Memory B cell (primary cell): ENCODE measurements around the gene FIBCD1.
"Not testable (repeated sequence)": the region's sequence is repeated elsewhere in the genome, so short reads cannot be mapped to it uniquely, and the experiment has no call there.

Experiments
- ATAC-seq: fragments of 150-1000 bp; cut with Tn5 transposase; 2 replicates; pipeline ENCODE4 v1.10.0; 2021; ENCODE audit warnings: low read depth, mild to moderate bottlenecking, moderate library complexity
- DNase-seq, 2 donors: peaks; one replicate each; pipeline ENCODE4 v3.0.0; 2022; ENCODE audit warnings: low spot score in 2 of 2
- H3K27ac Mint-ChIP-seq: one replicate; pipeline ENCODE4 v1.8.0; 2022; ENCODE audit warnings: mild to moderate bottlenecking, moderate library complexity, mixed read lengths
- H3K27me3 Mint-ChIP-seq: one replicate; pipeline ENCODE4 v1.8.0; 2022; ENCODE audit warnings: mixed read lengths
- H3K36me3 Mint-ChIP-seq: one replicate; pipeline ENCODE4 v1.8.0; 2022; ENCODE audit warnings: mild to moderate bottlenecking, mixed read lengths
- H3K4me1 Mint-ChIP-seq: one replicate; pipeline ENCODE4 v1.8.0; 2022; ENCODE audit warnings: mixed read lengths
- H3K4me3 Mint-ChIP-seq: one replicate; pipeline ENCODE4 v1.8.0; 2022; ENCODE audit warnings: mild to moderate bottlenecking, moderate library complexity, mixed read lengths
- H3K9me3 Mint-ChIP-seq: one replicate; pipeline ENCODE4 v1.8.0; 2022; ENCODE audit warnings: mixed read lengths

The FIBCD1 gene

GRCh38 chr9:130910041-130910440 lies 29.0 kb downstream of the FIBCD1 start:
- DNase-seq, ATAC-seq, H3K4me1 Mint-ChIP-seq, H3K36me3 Mint-ChIP-seq, H3K27me3 Mint-ChIP-seq, H3K27ac Mint-ChIP-seq, H3K9me3 Mint-ChIP-seq, H3K4me3 Mint-ChIP-seq: not testable (repeated sequence)

- Mint-ChIP-seq H3K4me1 (no peaks in the 10 kb centered on the region), H3K4me3 (no peak overlapping the region), H3K27me3 (peaks cover 4% of the 10 kb centered on the region), H3K36me3 (no peaks in the 10 kb centered on the region), H3K27ac (no peak overlapping the region), H3K9me3 (no peaks in the 10 kb centered on the region)
- DNase-seq (no peak), ATAC-seq (no peak)
These were observed 30.1 kb downstream of the FIBCD1 start for GRCh38 chr9:130908878-130909355.

GRCh38 chr9:130908146-130908877 lies 30.7 kb downstream of the FIBCD1 start:
- Mint-ChIP-seq H3K4me1 (no peaks in the 10 kb centered on the region), H3K9me3 (no peaks in the 10 kb centered on the region), H3K36me3 (no peaks in the 10 kb centered on the region), H3K27me3 (peaks cover 9% of the 10 kb centered on the region), H3K4me3 (no peak overlapping the region), H3K27ac (no peak overlapping the region)
- ATAC-seq: no peak
- no peak for DNase-seq

GRCh38 chr9:130906735-130907416 lies 32.2 kb downstream of the FIBCD1 start:
- ATAC-seq (no peak), DNase-seq (no peak)
- peaks cover 11% of the 10 kb centered on the region for H3K27me3 Mint-ChIP-seq
- no peaks in the 10 kb centered on the region for H3K36me3 Mint-ChIP-seq
- H3K27ac Mint-ChIP-seq: no peak overlapping the region
- H3K9me3 Mint-ChIP-seq: no peaks in the 10 kb centered on the region
- H3K4me1 Mint-ChIP-seq: no peaks in the 10 kb centered on the region
- H3K4me3 Mint-ChIP-seq: no peak overlapping the region

GRCh38 chr9:130905902-130906734 lies 32.9 kb downstream of the FIBCD1 start:
- no peak for ATAC-seq
- no peaks in the 10 kb centered on the region for H3K4me1 Mint-ChIP-seq
- H3K36me3 Mint-ChIP-seq: no peaks in the 10 kb centered on the region
- H3K4me3 Mint-ChIP-seq: no peak overlapping the region
- no peak for DNase-seq
- H3K27ac Mint-ChIP-seq: no peak overlapping the region
- H3K9me3 Mint-ChIP-seq: no peaks in the 10 kb centered on the region
- peaks cover 11% of the 10 kb centered on the region for H3K27me3 Mint-ChIP-seq

- no peaks in the 10 kb centered on the region for H3K9me3 Mint-ChIP-seq
- H3K4me1 Mint-ChIP-seq: no peaks in the 10 kb centered on the region
- no peak overlapping the region for H3K27ac Mint-ChIP-seq
- no peak overlapping the region for H3K4me3 Mint-ChIP-seq
- no peaks in the 10 kb centered on the region for H3K36me3 Mint-ChIP-seq
- ATAC-seq (no peak), DNase-seq (no peak)
- H3K27me3 Mint-ChIP-seq: peaks cover 13% of the 10 kb centered on the region
These were observed 33.7 kb downstream of the FIBCD1 start for GRCh38 chr9:130905125-130905901.

GRCh38 chr9:130904070-130905044 lies 34.7 kb downstream of the FIBCD1 start:
- DNase-seq: no peak
- Mint-ChIP-seq H3K27me3 (peaks cover 15% of the 10 kb centered on the region), H3K4me3 (no peak overlapping the region), H3K9me3 (no peaks in the 10 kb centered on the region), H3K36me3 (no peaks in the 10 kb centered on the region), H3K4me1 (no peaks in the 10 kb centered on the region), H3K27ac (no peak overlapping the region)
- no peak for ATAC-seq

- DNase-seq: no peak
- Mint-ChIP-seq H3K4me1 (no peaks in the 10 kb centered on the region), H3K4me3 (no peak overlapping the region), H3K27ac (no peak overlapping the region), H3K36me3 (no peaks in the 10 kb centered on the region), H3K9me3 (no peaks in the 10 kb centered on the region), H3K27me3 (peaks cover 14% of the 10 kb centered on the region)
- no peak for ATAC-seq
These were observed 35.6 kb downstream of the FIBCD1 start for GRCh38 chr9:130903194-130904069.

- Mint-ChIP-seq H3K36me3 (no peaks in the 10 kb centered on the region), H3K4me1 (no peaks in the 10 kb centered on the region), H3K9me3 (no peaks in the 10 kb centered on the region), H3K4me3 (no peak overlapping the region), H3K27ac (no peak overlapping the region), H3K27me3 (peaks cover 14% of the 10 kb centered on the region)
- DNase-seq (no peak), ATAC-seq (no peak)
These were observed 36.6 kb downstream of the FIBCD1 start for GRCh38 chr9:130902204-130903185.

GRCh38 chr9:130901498-130902203 lies 37.4 kb downstream of the FIBCD1 start:
- H3K4me1 Mint-ChIP-seq: no peaks in the 10 kb centered on the region
- DNase-seq: no peak
- H3K27ac Mint-ChIP-seq: no peak overlapping the region
- H3K27me3 Mint-ChIP-seq: peaks cover 14% of the 10 kb centered on the region
- no peak overlapping the region for H3K4me3 Mint-ChIP-seq
- no peaks in the 10 kb centered on the region for H3K36me3 Mint-ChIP-seq
- H3K9me3 Mint-ChIP-seq: no peaks in the 10 kb centered on the region
- no peak for ATAC-seq
